ENCODE results near the gene IMPDH1. TPM values are rescaled to one million over a fixed set of nuclear protein-coding genes. Genes with fewer than 3 reads are reported as not detected.

IMPDH1 gene
- total RNA-seq, 1 donor from 2014 or later, result 52.3 TPM

- intact Hi-C loops (cut with DNase I), result no loop called here
- DNase-seq (ENCODE audit: extremely low spot score in 2 of 2), result no peak
- H3K27me3 ChIP-seq, result no peaks in the 10 kb centered on the region
These were observed 52.6 kb downstream of the IMPDH1 start for GRCh38 chr7:128357217-128357613.

GRCh38 chr7:128356546-128357216, 53.1 kb downstream of the IMPDH1 start:
- no peaks in the 10 kb centered on the region for H3K9me3 ChIP-seq
- H3K36me3 ChIP-seq, result no peaks in the 10 kb centered on the region
- intact Hi-C loops (cut with DNase I), result no loop called here
- DNase-seq (ENCODE audit: extremely low spot score in 2 of 2), result peak in 1 of 2 donors; percentile 42
- no peak overlapping the region for H3K27ac ChIP-seq
- H3K4me3 ChIP-seq, result no peak overlapping the region
- no peaks in the 10 kb centered on the region for H3K27me3 ChIP-seq
- H3K4me1 ChIP-seq, result peaks cover 19% of the 10 kb centered on the region
- TF ChIP-seq POLR2AphosphoS5 (IDR thresholded peaks at IDR 0.05; ENCODE audit: insufficient read depth in 1 of 2, low read depth in 1 of 2) (no peak), CTCF (IDR thresholded peaks at IDR 0.05) (no peak), POLR2A (IDR thresholded peaks at IDR 0.05) (no peak)

More at GRCh38 chr7:128357217-128357613, 52.6 kb downstream of the IMPDH1 start:
- Histone ChIP-seq H3K9me3 (no peaks in the 10 kb centered on the region), H3K4me3 (no peak overlapping the region), H3K27ac (no peak overlapping the region), H3K36me3 (no peaks in the 10 kb centered on the region), H3K4me1 (peaks cover 23% of the 10 kb centered on the region)
- TF ChIP-seq POLR2AphosphoS5 (IDR thresholded peaks at IDR 0.05; ENCODE audit: insufficient read depth in 1 of 2, low read depth in 1 of 2) (no peak), CTCF (IDR thresholded peaks at IDR 0.05) (no peak), POLR2A (IDR thresholded peaks at IDR 0.05) (no peak)

- H3K4me1 ChIP-seq, result peaks cover 10% of the 10 kb centered on the region
- no peaks in the 10 kb centered on the region for H3K27me3 ChIP-seq
- H3K27ac ChIP-seq, result no peak overlapping the region
- intact Hi-C loops (cut with DNase I), result no loop called here
- peak in 1 of 2 donors; percentile 71 for DNase-seq (ENCODE audit: extremely low spot score in 2 of 2)
- no peak overlapping the region for H3K4me3 ChIP-seq
- TF ChIP-seq CTCF (IDR thresholded peaks at IDR 0.05) (no peak), POLR2AphosphoS5 (IDR thresholded peaks at IDR 0.05; ENCODE audit: insufficient read depth in 1 of 2, low read depth in 1 of 2) (no peak), POLR2A (IDR thresholded peaks at IDR 0.05) (no peak)
- H3K9me3 ChIP-seq, result no peaks in the 10 kb centered on the region
- no peaks in the 10 kb centered on the region for H3K36me3 ChIP-seq
These were observed 56.2 kb downstream of the IMPDH1 start for GRCh38 chr7:128353610-128354009.

- H3K4me3 ChIP-seq, result no peak overlapping the region
- no peaks in the 10 kb centered on the region for H3K9me3 ChIP-seq
- DNase-seq (ENCODE audit: extremely low spot score in 2 of 2), result peak in 1 of 2 donors; percentile 5
- H3K4me1 ChIP-seq, result peaks cover 10% of the 10 kb centered on the region
- no peaks in the 10 kb centered on the region for H3K36me3 ChIP-seq
- no peaks in the 10 kb centered on the region for H3K27me3 ChIP-seq
- TF ChIP-seq POLR2A (IDR thresholded peaks at IDR 0.05) (no peak), POLR2AphosphoS5 (IDR thresholded peaks at IDR 0.05; ENCODE audit: insufficient read depth in 1 of 2, low read depth in 1 of 2) (no peak), CTCF (IDR thresholded peaks at IDR 0.05) (no peak)
- intact Hi-C loops (cut with DNase I), result no loop called here
- H3K27ac ChIP-seq, result no peak overlapping the region
These were observed 56.6 kb downstream of the IMPDH1 start for GRCh38 chr7:128353189-128353588.

- TF ChIP-seq CTCF (IDR thresholded peaks at IDR 0.05) (no peak), POLR2A (IDR thresholded peaks at IDR 0.05) (no peak), POLR2AphosphoS5 (IDR thresholded peaks at IDR 0.05; ENCODE audit: insufficient read depth in 1 of 2, low read depth in 1 of 2) (no peak)
- no peaks in the 10 kb centered on the region for H3K36me3 ChIP-seq
- no peaks in the 10 kb centered on the region for H3K27me3 ChIP-seq
- no peaks in the 10 kb centered on the region for H3K9me3 ChIP-seq
- H3K27ac ChIP-seq, result no peak overlapping the region
- DNase-seq (ENCODE audit: extremely low spot score in 2 of 2), result peak in 1 of 2 donors; percentile 20
- H3K4me1 ChIP-seq, result peaks cover 10% of the 10 kb centered on the region
- no peak overlapping the region for H3K4me3 ChIP-seq
- intact Hi-C loops (cut with DNase I), result no loop called here
These were observed 57.1 kb downstream of the IMPDH1 start for GRCh38 chr7:128352636-128353035.

All from vagina (tissue), 2 donors.